Activated CD4-positive, alpha-beta T cell treated with anti-CD3 and anti-CD28 coated beads for 36 hours (primary cell): ENCODE results near the gene GCNT2. TPM values are rescaled to one million over a fixed set of nuclear protein-coding genes. Genes with fewer than 3 reads are reported as not detected.

Experiments
- ATAC-seq: fragments of 200-7000 bp; cut with Tn5 transposase; one replicate; pipeline ENCODE4 v1.10.0; 2021; ENCODE audit warnings: mild to moderate bottlenecking, moderate library complexity
- CTCF ChIA-PET: fragments of 350-600 bp; sonication (Branson Sonifier 250); formaldehyde crosslinking; loops from one replicate; lab custom pipeline; 2021; ENCODE audit warnings: antibody characterized with exemption; lab: Charles Lee
- POLR2A ChIA-PET: fragments of 350-600 bp; sonication (Branson Sonifier 250); formaldehyde crosslinking; loops from one replicate; lab custom pipeline; 2021; ENCODE audit warnings: antibody characterized with exemption, inconsistent platforms; lab: Charles Lee
- DNase-seq: peaks from one replicate; pipeline ENCODE4 v3.0.0-alpha.2; 2020
- H3K27ac Mint-ChIP-seq: one replicate; pipeline ENCODE4 v1.8.0; 2021; ENCODE audit warnings: mixed read lengths
- H3K27me3 Mint-ChIP-seq: one replicate; pipeline ENCODE4 v1.8.0; 2021; ENCODE audit warnings: mixed read lengths
- H3K36me3 Mint-ChIP-seq: one replicate; pipeline ENCODE4 v1.8.0; 2021; ENCODE audit warnings: low read depth, mixed read lengths
- H3K4me1 Mint-ChIP-seq: one replicate; pipeline ENCODE4 v1.8.0; 2021; ENCODE audit warnings: mixed read lengths
- H3K4me3 Mint-ChIP-seq: one replicate; pipeline ENCODE4 v1.8.0; 2021; ENCODE audit warnings: mild to moderate bottlenecking, moderate library complexity, mixed read lengths
- H3K9me3 Mint-ChIP-seq: one replicate; pipeline ENCODE4 v1.8.0; 2021; ENCODE audit warnings: low read depth, mixed read lengths
- intact Hi-C, 2 experiments: fragments of 100-400 bp; cut with DNase I in 1 of 2; cut with micrococcal nuclease in 1 of 2; formaldehyde crosslinking; loops; one replicate each; pipeline versions ENCODE4 v1.14.2 to v1.15.1; 2022 to 2024; cut with DNase I, micrococcal nuclease
- total RNA-seq, 2 experiments: library from RNA; stranded (reverse); gene quantifications; one replicate each; pipeline ENCODE4 v1.2.3, GENCODE V29; 2021

Gene GCNT2
- total RNA-seq, 2 experiments from 2014 or later = 1.6 to 2.2 TPM

- ChIA-PET CTCF (interaction anchor here (0.8 kb wide), 1 partner anchor 9 kb away, joined by 3 read pairs; no protein-coding TSS in a partner anchor), POLR2A (no interaction called here)
- Mint-ChIP-seq H3K36me3 (no peaks in the 10 kb centered on the region), H3K27me3 (no peaks in the 10 kb centered on the region), H3K4me3 (no peak overlapping the region), H3K27ac (no peak overlapping the region), H3K4me1 (peaks cover 14% of the 10 kb centered on the region), H3K9me3 (no peaks in the 10 kb centered on the region)
- ATAC-seq (no peak), DNase-seq (no peak)
- intact Hi-C loops = no loop called here
These were observed 157.3 kb downstream of the GCNT2 start for GRCh38 chr6:10678456-10678855.

Other genes with a start within 250 kb of the GCNT2 start
- under 1 TPM; 0.23 to 0.26 TPM for gene TFAP2A, start 106.3 kb upstream of the GCNT2 start, total RNA-seq
- 1 to 10 TPM; 1.2 to 2.4 TPM for gene C6orf52, start 173.3 kb downstream of the GCNT2 start, total RNA-seq
- gene PAK1IP1, start 173.6 kb downstream of the GCNT2 start, total RNA-seq = 10 to 100 TPM; 35.6 to 39.4 TPM
- gene TMEM14C, start 201.7 kb downstream of the GCNT2 start, total RNA-seq = 10 to 100 TPM; 67.6 to 81.7 TPM
- 10 to 100 TPM; 77.2 to 99.3 TPM for gene TMEM14B, start 226.5 kb downstream of the GCNT2 start, total RNA-seq